HepG2 (cell line): ENCODE measurements around the gene CSTPP1. TPM values are rescaled to one million over a fixed set of nuclear protein-coding genes. Genes with fewer than 3 reads are reported as not detected.
A peak's percentile ranks its signal among the peaks of the same experiment; 100 is the strongest.

Source experiments
- ATF1 ChIP-seq: IDR thresholded peaks from 2 replicates; pipeline ENCODE4 v1.6.1; 2016; ENCODE audit warnings: mild to moderate bottlenecking, control low read depth
- BRD4 ChIP-seq: sonication (generic); formaldehyde crosslinking; IDR thresholded peaks from 2 replicates; pipeline ENCODE4 v1.4.0; 2020; ENCODE audit warnings: missing genetic modification reagents
- GATA4 ChIP-seq: sonication (generic); IDR thresholded peaks from 2 replicates; pipeline ENCODE4 v1.6.1; 2016; ENCODE audit warnings: antibody characterized with exemption, low read depth, borderline replicate concordance
- GTF3A ChIP-seq: sonication (generic); formaldehyde crosslinking; conservative IDR thresholded peaks from 2 replicates; pipeline ENCODE4 v1.4.0; 2020; ENCODE audit warnings: mild to moderate bottlenecking, missing genetic modification reagents
- POLR2AphosphoS2 ChIP-seq: IDR thresholded peaks from 2 replicates; pipeline ENCODE4 v1.6.1; 2011; ENCODE audit warnings: low read depth, low read length, improper control_type of control experiment
- SNAI1 ChIP-seq: sonication (generic); formaldehyde crosslinking; IDR thresholded peaks from 2 replicates; pipeline ENCODE4 v1.5.0; 2020; ENCODE audit warnings: mild to moderate bottlenecking, missing genetic modification reagents, borderline replicate concordance
- TBX2 ChIP-seq: sonication (generic); formaldehyde crosslinking; IDR thresholded peaks from 2 replicates; pipeline ENCODE4 v1.5.0; 2020; ENCODE audit warnings: missing genetic modification reagents, mild to moderate bottlenecking, borderline replicate concordance
- THAP11 ChIP-seq: IDR thresholded peaks from 2 replicates; pipeline ENCODE4 v1.6.1; 2016; ENCODE audit warnings: missing biosample characterization, missing genetic modification reagents
- YEATS4 ChIP-seq: sonication (generic); formaldehyde crosslinking; IDR thresholded peaks from 2 replicates; pipeline ENCODE4 v1.4.0; 2020; ENCODE audit warnings: missing genetic modification reagents, borderline replicate concordance
- ZEB1 ChIP-seq: IDR thresholded peaks from 2 replicates; pipeline ENCODE4 v1.6.1; 2012; ENCODE audit warnings: mild to moderate bottlenecking, low read depth, inconsistent platforms; ENCODE audit not compliant: insufficient replicate concordance
- ZKSCAN1 ChIP-seq: fragments of 150-350 bp; IDR thresholded peaks from 2 replicates; pipeline ENCODE4 v1.6.1; 2014; ENCODE audit warnings: low read length
- polyA plus RNA-seq, 8 experiments: library from polyadenylated mRNA; depleted of rRNA in 3 of 8; stranded (reverse) in 7 of 8; unstranded in 1 of 8; fragments of >200 nt; fragmentation: Illumina TruSeq in 4 of 8; extraction: Trizol in 4 of 8; gene quantifications; 2 replicates each; pipeline versions ENCODE4 v1.2.1 to v1.2.3, GENCODE V29; 2011 to 2016; ENCODE audit warnings: low read depth in 4 of 8, missing spikeins in 1 of 8, mixed read lengths in 1 of 8; ENCODE audit not compliant: insufficient read depth in 1 of 8
- total RNA-seq, 5 experiments: library from RNA; depleted of rRNA; stranded (reverse); fragments of >200 nt; fragmentation: Illumina TruSeq; extraction: Trizol; gene quantifications; 2 replicates each; pipeline ENCODE4 v1.2.3, GENCODE V29; 2016; ENCODE audit warnings: low read depth in 1 of 5
- TF ChIP-seq, protein P1 (sequence below): sonication (generic); formaldehyde crosslinking; conservative IDR thresholded peaks from 2 replicates; pipeline ENCODE4 v1.4.0; 2020; ENCODE audit warnings: missing genetic modification reagents
- TF ChIP-seq, protein P2 (sequence below): sonication (generic); formaldehyde crosslinking; IDR thresholded peaks from 2 replicates; pipeline ENCODE4 v1.4.0; 2020; ENCODE audit warnings: missing genetic modification reagents, borderline replicate concordance
- TF ChIP-seq, protein P3 (sequence below): sonication (generic); formaldehyde crosslinking; IDR thresholded peaks from 2 replicates; pipeline ENCODE4 v1.5.0; 2020; ENCODE audit warnings: missing genetic modification reagents, mild to moderate bottlenecking, borderline replicate concordance
- TF ChIP-seq, protein P4 (sequence below): sonication (generic); formaldehyde crosslinking; IDR thresholded peaks from 2 replicates; pipeline ENCODE4 v1.4.0; 2020; ENCODE audit warnings: missing genetic modification reagents, mild to moderate bottlenecking, borderline replicate concordance
- TF ChIP-seq, protein P5 (sequence below): sonication (generic); formaldehyde crosslinking; IDR thresholded peaks from 2 replicates; pipeline ENCODE4 v1.4.0; 2020; ENCODE audit warnings: missing genetic modification reagents

The CSTPP1 gene
- total and polyA plus RNA-seq, 2 of the 13 experiments (the other 11 are each of a cell fraction or from before 2014, with no cell fraction given) = 12.3 to 14.6 TPM

DNA sequence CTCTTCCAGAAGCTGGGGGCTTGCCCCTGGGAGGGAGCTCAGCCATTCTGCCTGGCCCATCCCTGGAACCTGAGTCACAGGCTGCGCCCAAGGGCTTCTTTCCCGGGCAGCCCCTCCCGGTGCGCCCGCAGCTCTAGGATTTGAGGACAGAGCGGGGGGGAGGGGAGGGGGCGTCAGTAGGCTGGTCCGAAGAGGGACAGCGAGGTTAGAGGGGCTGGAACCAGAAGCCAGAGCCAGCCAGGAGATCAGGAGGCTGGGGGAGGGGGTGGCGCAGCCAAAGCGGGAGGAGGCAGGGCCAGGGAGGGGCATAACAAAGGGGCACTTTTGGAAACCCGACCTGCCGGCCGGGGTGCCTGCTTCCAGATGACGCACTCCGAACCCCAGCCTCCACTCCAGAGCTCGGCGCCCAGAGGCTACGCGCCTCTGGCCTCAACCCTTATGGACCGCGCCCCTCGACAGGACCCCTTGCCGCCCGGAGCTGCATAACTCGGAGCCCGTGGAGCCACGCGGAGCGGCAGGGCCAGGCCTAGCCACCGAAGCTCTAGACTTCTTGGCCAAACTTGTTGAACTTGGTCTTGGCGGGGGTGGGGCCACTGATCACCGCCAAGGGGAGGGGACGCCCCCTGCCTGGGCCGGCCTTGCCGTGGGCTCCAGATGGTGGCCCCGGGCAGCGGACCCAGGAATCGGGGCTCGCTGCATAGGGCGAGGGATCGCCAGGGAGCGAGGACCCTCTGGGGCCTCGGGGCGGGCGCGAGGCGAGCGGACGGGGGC lies 248.9 kb downstream of the CSTPP1 start (continued):
- TF ChIP-seq BRD4 = peak; percentile 45; the same call in 1 of the 2 replicates
- TF ChIP-seq, protein P1, sequence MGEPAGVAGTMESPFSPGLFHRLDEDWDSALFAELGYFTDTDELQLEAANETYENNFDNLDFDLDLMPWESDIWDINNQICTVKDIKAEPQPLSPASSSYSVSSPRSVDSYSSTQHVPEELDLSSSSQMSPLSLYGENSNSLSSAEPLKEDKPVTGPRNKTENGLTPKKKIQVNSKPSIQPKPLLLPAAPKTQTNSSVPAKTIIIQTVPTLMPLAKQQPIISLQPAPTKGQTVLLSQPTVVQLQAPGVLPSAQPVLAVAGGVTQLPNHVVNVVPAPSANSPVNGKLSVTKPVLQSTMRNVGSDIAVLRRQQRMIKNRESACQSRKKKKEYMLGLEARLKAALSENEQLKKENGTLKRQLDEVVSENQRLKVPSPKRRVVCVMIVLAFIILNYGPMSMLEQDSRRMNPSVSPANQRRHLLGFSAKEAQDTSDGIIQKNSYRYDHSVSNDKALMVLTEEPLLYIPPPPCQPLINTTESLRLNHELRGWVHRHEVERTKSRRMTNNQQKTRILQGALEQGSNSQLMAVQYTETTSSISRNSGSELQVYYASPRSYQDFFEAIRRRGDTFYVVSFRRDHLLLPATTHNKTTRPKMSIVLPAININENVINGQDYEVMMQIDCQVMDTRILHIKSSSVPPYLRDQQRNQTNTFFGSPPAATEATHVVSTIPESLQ (CRISPR knock-in tag) = no peak
- peak; percentile 85; the same call in 1 of the 2 replicates for TF ChIP-seq SNAI1 (CRISPR knock-in tag)
- TF ChIP-seq, protein P2, sequence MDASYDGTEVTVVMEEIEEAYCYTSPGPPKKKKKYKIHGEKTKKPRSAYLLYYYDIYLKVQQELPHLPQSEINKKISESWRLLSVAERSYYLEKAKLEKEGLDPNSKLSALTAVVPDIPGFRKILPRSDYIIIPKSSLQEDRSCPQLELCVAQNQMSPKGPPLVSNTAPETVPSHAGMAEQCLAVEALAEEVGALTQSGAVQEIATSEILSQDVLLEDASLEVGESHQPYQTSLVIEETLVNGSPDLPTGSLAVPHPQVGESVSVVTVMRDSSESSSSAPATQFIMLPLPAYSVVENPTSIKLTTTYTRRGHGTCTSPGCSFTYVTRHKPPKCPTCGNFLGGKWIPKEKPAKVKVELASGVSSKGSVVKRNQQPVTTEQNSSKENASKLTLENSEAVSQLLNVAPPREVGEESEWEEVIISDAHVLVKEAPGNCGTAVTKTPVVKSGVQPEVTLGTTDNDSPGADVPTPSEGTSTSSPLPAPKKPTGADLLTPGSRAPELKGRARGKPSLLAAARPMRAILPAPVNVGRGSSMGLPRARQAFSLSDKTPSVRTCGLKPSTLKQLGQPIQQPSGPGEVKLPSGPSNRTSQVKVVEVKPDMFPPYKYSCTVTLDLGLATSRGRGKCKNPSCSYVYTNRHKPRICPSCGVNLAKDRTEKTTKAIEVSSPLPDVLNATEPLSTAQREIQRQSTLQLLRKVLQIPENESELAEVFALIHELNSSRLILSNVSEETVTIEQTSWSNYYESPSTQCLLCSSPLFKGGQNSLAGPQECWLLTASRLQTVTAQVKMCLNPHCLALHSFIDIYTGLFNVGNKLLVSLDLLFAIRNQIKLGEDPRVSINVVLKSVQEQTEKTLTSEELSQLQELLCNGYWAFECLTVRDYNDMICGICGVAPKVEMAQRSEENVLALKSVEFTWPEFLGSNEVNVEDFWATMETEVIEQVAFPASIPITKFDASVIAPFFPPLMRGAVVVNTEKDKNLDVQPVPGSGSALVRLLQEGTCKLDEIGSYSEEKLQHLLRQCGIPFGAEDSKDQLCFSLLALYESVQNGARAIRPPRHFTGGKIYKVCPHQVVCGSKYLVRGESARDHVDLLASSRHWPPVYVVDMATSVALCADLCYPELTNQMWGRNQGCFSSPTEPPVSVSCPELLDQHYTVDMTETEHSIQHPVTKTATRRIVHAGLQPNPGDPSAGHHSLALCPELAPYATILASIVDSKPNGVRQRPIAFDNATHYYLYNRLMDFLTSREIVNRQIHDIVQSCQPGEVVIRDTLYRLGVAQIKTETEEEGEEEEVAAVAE (CRISPR knock-in tag) = no peak
- no peak for TF ChIP-seq ATF1 (CRISPR knock-in tag)
- TF ChIP-seq, protein P3, sequence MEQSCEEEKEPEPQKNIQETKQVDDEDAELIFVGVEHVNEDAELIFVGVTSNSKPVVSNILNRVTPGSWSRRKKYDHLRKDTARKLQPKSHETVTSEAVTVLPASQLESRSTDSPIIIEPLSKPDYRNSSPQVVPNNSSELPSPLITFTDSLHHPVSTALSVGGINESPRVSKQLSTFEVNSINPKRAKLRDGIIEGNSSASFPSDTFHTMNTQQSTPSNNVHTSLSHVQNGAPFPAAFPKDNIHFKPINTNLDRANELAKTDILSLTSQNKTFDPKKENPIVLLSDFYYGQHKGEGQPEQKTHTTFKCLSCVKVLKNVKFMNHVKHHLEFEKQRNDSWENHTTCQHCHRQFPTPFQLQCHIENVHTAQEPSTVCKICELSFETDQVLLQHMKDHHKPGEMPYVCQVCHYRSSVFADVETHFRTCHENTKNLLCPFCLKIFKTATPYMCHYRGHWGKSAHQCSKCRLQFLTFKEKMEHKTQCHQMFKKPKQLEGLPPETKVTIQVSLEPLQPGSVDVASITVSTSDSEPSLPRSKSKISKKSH (CRISPR knock-in tag) = no peak
- TF ChIP-seq, protein P4, sequence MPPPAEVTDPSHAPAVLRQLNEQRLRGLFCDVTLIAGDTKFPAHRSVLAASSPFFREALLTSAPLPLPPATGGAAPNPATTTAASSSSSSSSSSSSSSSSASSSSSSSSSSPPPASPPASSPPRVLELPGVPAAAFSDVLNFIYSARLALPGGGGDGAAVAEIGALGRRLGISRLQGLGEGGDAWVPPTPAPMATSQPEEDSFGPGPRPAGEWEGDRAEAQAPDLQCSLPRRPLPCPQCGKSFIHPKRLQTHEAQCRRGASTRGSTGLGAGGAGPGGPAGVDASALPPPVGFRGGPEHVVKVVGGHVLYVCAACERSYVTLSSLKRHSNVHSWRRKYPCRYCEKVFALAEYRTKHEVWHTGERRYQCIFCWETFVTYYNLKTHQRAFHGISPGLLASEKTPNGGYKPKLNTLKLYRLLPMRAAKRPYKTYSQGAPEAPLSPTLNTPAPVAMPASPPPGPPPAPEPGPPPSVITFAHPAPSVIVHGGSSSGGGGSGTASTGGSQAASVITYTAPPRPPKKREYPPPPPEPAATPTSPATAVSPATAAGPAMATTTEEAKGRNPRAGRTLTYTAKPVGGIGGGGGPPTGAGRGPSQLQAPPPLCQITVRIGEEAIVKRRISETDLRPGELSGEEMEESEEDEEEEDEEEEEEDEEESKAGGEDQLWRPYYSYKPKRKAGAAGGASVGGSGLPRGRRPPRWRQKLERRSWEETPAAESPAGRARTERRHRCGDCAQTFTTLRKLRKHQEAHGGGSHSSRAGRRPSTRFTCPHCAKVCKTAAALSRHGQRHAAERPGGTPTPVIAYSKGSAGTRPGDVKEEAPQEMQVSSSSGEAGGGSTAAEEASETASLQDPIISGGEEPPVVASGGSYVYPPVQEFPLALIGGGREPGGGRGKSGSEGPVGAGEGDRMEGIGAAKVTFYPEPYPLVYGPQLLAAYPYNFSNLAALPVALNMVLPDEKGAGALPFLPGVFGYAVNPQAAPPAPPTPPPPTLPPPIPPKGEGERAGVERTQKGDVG (CRISPR knock-in tag) = no peak
- peak; percentile 17 for TF ChIP-seq ZEB1
- no peak for TF ChIP-seq GTF3A (CRISPR knock-in tag)
- TF ChIP-seq, protein P5, sequence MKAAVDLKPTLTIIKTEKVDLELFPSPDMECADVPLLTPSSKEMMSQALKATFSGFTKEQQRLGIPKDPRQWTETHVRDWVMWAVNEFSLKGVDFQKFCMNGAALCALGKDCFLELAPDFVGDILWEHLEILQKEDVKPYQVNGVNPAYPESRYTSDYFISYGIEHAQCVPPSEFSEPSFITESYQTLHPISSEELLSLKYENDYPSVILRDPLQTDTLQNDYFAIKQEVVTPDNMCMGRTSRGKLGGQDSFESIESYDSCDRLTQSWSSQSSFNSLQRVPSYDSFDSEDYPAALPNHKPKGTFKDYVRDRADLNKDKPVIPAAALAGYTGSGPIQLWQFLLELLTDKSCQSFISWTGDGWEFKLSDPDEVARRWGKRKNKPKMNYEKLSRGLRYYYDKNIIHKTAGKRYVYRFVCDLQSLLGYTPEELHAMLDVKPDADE (CRISPR knock-in tag) = no peak
- no peak; the same call in 1 of the 2 replicates for TF ChIP-seq YEATS4 (CRISPR knock-in tag)
- 0 out of 2 replicates have a peak, but pooled peaks have one; percentile 18 for TF ChIP-seq GATA4
- 0 out of 2 replicates have a peak, but pooled peaks have one; percentile 3 for TF ChIP-seq THAP11 (CRISPR knock-in tag)
- no peak; the same call in 1 of the 2 replicates for TF ChIP-seq TBX2 (CRISPR knock-in tag)
- no peak for TF ChIP-seq ZKSCAN1
- no peak for TF ChIP-seq POLR2AphosphoS2
